Measurements from ENCODE around the gene DNM3.

GRCh38 chr1:172135978-172136610 lies 294.8 kb downstream of the DNM3 start:
- TF ChIP-seq REST (IDR thresholded peaks at IDR 0.05; ENCODE audit: low read depth) (no peak), EP300 (IDR thresholded peaks at IDR 0.05; ENCODE audit: borderline replicate concordance) (no peak), CREB1 (IDR thresholded peaks at IDR 0.05; ENCODE audit: low read depth) (no peak), TCF12 (IDR thresholded peaks at IDR 0.05; ENCODE audit: low read depth) (no peak), CEBPB (IDR thresholded peaks at IDR 0.05) (no peak), EGR1 (IDR thresholded peaks at IDR 0.05) (no peak), MAX (IDR thresholded peaks at IDR 0.05) (no peak), NFIC (IDR thresholded peaks at IDR 0.05) (no peak), FOXM1 (IDR thresholded peaks at IDR 0.05; ENCODE audit: borderline replicate concordance, low read depth) (no peak), RAD21 (IDR thresholded peaks at IDR 0.05; ENCODE audit: low read depth) (no peak), YY1 (IDR thresholded peaks at IDR 0.05; ENCODE audit: low read depth) (no peak), TAF1 (IDR thresholded peaks at IDR 0.05; ENCODE audit: low read depth) (no peak), TEAD4 (IDR thresholded peaks at IDR 0.05) (no peak)
